Activated CD4-positive, alpha-beta T cell treated with anti-CD3 and anti-CD28 coated beads for 24 hours (primary cell): ENCODE results near the gene SLIT3.

ENCODE experiments used
- DNase-seq, 2 donors: peaks; one replicate each; pipeline ENCODE4 v3.0.0-alpha.2; 2020; ENCODE audit warnings: low read depth in 2 of 2

SLIT3 gene

DNA sequence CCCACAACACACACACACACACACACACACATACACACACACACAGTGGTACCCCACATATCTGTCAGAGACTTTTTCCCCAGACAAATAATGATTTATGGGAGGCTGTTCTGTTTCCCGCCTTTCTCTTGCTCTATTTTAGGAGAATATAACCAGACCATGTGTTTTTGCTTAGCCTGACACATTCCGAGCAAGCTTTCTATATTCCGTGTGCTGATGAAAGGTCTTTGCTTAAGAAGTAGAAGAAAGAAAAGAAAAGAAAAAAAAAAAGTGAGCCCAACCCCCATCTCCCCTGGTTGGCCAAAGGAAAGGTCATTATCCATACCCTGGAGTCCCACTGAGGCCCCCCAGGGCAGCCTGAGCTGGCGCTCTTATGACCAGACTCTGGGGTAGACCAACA lies 338.6 kb downstream of the SLIT3 start:
- no peak for DNase-seq

DNA sequence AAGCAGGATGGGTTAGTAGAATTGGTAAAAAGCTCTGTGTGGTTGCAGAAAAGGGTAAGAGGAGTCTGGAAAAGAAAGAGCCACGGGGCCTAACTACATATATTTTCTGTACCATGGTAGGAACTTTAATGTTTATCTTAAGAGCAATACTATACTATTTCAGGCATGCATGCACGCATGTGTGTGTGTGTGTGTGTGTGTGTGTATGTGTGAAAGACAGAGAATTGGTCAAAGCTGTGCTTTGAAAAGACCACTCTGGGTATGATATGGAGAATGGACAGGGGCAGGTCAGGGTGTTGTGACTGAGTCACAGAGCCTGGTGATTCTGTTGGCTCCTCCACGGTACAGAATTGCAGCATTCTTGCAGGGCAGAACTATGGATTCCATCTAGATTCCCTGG lies 339.3 kb downstream of the SLIT3 start:
- no peak for DNase-seq

DNA sequence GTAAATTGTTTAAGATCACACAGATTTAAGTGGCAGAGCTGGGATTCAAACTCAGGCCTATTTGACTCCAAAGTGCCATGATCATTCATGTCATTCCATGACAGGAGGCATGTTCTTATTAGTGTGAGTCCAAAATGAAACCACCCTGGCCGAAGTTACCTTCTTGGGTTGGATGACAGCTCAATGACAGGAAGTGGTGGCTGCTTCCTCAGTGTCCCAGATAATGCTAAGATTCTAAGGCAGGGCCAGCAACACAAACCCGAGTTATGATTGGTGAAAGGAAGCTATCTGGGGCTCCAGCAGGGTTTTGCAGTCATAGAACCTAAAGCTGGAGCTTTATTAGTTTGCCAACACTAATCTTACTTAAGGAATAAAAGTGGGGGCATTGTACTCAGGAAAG lies 340.4 kb downstream of the SLIT3 start:
- no peak for DNase-seq

DNA sequence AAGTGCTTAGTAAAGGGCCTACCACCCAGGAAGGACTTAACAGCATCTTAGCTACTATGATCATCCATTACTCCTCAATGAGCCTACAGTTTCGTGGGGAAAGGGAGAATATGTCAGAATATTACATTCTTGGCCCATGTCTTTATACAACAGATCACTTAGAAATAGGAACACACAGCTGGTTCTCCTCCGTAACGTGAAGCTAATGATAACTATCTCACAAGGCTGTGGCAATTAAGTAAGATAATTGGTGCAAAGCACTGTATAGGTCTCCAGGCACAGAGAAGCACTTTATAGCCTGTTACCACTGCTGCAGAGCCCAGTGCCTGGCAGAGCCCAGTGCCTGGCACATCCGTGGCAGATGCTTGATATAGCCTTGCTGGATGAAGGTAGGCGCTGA lies 347.6 kb downstream of the SLIT3 start:
- DNase-seq, result no peak

DNA sequence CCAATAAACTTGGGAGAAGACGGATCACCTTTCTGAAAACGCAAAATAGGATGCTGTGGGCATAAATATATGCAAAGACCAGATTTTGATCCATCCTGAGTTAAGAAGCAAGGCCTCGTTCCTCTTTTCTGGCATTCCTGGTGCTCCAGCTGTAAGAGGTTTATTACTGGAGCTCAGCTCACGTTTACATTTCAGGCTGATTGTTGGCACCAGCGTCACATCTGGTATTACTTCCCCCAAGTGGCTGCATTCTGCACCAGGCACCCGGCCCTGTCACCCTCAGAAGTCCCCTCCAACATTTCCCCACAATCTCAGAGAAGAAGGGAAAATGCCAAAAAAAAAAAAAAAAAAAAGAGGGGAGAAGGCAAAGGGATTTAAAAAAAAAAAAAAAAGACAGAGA lies 348.7 kb downstream of the SLIT3 start:
- no peak for DNase-seq

DNA sequence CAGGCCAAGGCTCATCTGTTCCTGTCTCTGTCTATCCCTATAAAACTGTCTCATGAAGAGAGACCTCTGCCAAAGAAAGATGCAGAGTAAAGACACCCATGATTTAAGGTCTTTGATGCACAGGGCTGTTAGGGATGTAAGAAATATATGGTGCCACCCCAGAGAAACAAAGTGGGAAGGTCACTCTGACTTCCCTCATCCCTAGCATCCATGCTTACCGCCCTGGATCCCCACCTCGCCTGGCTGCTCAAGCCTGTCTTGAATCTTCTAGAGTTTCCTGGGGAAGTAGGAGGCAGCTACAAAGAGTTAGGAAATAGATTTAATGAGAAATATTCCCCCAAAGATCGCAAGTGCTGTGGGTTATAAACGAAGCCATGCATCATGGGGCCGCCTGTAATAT lies 349.2 kb downstream of the SLIT3 start:
- no peak for DNase-seq

DNA sequence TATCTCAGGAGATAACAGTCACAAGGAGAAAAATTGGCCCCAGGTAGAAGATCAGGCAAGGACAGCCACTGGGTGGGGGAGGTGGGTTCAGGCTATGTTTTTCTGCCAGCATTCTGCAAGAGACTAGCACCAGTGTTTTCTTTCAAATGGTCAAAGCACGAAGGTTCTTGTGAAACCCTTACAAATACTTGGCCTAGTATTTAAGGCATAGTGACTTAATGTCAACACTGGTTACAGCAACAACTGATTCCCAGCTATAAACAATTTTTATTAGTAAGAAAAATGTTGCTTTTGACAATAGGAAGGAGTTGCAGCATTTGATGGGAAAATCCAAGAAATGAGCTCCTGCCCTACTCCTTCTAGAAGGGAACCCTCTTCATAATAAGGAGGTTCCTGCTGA lies 349.6 kb downstream of the SLIT3 start:
- DNase-seq, result no peak

DNA sequence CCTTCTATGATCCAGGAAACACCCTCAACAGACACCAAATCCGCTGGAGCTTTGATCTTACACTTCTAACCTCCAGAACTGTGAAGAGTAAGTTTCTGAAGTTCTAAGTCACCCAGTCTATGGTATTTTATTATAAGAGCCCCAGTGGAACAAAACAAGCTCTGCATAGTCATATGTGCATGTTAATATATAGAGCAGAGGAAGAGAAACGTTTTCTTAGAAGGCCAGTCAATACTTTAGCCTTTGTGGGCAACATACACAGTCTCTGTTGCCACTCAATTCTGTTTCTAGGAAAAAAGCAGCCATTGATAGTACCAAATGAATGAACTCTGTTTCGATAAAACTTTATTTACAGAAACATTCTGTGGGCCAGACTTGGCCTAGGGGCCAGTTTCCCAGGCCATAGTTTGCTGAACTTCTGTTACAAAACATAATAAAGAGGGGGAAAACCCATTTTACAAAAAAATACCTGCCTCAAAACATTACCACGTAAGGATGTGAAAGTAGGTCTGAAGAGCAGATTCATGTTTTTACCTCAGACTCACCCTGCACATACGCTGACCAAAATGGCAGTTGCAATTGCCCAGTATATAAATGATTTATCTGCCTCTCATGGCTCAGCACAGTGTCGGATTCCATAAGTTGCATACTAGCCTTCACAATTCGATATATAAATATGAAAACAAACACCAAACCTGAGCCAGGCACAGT lies 350.5 kb downstream of the SLIT3 start:
- DNase-seq, result no peak

DNA sequence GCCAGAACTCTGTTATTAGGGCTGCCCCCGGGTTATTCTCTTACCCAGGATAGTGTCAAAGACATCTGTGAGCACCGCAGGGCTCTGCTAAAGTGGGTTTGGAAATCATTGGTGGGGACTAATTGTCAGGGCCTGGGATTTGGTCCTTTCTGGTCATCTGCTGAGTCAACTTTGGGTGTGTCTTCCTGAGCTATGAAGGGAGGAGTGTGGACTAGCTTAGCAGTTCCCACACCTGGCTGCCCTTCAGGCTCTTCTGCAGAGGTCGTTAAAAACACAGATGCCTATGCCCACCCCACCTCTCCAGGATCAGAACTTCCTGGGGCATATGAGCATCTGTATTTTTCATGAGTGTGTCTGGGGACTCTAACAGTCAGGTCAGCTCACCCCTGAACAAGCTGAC lies 352.2 kb downstream of the SLIT3 start:
- DNase-seq, result no peak

DNA sequence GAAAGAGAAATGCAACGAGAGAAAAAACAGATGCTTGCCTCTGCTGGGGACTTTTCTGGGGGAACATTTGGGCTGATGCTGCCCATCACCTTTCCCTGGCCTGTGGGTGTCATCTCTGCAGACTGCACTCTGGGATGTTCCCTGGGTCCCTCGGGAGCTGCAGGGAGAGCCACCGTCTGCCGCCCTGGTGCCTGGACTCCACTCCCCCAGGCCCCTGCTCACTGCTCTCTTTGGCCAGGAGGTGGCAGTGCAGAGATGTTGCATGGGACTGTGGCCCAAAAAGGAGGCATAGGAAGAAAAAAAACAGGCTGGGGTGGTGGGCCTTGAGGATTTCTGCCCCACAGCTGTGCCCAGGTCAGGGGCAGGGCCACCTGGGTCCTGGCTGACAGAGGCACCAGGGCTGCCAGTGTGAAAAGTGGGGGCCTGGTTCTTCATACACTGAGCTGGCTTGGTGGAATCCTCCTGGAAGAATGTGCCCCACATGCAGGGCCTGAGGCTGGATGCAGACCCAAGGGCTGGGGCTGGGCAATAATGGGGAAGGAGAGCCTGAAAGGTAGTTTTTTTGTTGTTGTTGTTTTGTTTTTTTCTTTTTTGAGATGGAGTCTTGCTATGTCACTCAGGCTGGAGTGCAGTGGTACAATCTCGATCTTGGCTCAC lies 353.6 kb downstream of the SLIT3 start:
- DNase-seq, result peak in 1 of 2 donors; percentile 36

DNA sequence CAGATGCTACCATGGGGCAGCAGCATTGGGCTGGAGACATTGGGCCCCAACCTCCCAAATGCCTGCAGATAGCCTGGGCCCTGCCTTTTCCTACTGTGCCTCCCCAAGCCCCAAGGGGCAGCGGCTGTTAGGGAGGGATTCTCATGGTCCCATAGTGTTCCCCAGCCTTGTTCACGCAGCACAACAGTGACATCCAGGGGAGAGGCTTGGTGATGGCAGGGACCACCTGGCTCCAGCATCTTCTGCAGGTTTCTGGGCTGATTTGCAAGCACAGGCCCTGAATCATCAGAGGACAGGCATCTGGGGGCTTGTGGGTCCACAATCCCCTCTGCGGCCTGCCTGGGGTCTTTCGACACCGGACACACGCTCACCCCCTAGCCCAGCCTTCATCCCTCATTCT lies 354.6 kb downstream of the SLIT3 start:
- DNase-seq, result no peak

DNA sequence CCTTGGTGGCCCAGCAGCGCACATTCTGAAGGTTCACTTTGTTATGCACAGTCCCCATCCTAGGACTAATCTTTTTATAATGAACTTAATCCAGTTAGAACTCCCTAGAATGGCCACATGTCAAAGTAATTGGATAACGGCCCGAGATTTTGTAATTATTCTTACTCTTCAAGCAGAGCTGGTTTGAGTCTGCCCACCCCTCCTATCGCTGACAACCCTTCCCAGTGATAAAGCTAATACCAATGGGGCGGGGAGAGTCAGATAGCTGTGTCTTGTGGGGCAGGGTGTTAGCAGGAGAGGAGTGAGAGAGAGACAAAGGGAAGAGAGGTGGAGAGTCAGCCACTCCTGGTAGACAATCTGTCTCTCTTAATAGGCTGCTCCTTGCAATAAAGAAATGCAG lies 356.9 kb downstream of the SLIT3 start:
- DNase-seq, result no peak

DNA sequence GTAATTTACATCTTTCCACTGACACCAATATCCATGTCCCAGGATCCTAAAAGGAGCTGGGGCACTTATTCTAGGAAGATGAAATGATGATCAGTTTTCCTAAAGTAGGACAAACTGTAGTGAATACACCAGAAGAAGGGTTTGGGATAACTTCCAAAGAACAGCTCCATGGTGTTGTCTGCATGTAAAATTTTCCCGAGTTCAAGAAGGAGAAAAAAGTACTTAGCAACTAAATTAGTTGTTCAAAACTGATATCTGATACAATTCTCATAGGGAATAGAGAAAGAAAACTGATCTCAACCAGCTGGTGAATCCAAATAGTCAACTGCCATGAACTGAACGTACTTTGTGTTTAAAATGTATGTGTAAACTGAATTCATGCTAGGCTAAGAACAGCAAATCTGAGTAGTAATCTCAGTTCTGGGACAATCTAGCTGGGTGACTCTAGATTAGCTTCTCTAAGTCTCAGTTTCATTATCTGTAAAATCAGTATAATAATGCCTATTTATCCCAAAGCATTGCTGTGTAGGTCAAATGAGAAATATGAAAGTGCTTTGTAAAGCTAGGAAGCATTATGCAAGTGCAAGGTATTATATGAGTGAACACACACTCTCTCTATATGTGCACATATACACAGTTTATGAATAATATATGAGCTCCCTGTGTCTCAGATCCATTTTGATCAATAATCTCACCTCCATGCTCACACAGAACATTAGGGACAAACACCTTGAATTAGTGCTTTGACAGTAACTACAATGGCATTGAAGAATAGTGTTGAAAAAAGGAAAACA lies 357.7 kb downstream of the SLIT3 start:
- DNase-seq, result no peak

DNA sequence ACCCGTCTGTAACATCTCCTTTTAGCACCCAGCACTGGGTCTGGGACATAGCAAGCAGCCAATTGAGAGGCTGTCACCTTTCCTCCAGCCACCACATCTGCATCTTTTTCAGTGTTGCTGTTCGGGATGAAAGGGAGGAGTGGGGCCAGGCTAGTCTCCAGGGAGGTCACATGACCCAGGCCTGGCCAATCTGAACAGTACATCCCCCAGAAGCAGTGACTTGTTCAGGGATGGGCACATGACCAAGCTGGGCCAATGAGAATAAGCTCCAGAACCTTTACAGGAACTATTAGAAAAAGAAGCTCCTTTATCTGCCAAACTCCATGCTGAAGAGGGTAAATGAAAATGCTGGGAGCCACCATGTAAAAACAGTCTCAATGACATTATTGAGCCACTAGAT lies 359.0 kb downstream of the SLIT3 start:
- no peak for DNase-seq

DNA sequence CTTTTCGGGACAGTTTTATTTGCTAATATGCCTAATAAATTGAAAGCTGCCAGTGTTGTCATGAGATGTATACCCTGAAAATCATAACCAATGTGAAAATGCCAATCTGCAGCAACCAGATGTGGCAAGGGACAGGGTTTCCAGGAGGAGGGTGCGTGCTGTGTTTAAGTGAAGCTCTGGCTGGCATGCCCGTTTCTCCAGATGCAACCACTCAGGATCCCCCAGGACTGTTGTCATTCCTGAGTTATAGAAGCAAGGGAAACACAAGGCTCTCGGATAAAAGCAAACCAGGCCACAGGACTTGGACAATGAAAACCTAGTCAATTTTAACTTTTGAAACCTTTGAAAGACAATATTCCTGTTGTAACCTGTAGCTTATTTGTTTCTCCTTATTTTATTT lies 360.2 kb downstream of the SLIT3 start:
- DNase-seq, result no peak

DNA sequence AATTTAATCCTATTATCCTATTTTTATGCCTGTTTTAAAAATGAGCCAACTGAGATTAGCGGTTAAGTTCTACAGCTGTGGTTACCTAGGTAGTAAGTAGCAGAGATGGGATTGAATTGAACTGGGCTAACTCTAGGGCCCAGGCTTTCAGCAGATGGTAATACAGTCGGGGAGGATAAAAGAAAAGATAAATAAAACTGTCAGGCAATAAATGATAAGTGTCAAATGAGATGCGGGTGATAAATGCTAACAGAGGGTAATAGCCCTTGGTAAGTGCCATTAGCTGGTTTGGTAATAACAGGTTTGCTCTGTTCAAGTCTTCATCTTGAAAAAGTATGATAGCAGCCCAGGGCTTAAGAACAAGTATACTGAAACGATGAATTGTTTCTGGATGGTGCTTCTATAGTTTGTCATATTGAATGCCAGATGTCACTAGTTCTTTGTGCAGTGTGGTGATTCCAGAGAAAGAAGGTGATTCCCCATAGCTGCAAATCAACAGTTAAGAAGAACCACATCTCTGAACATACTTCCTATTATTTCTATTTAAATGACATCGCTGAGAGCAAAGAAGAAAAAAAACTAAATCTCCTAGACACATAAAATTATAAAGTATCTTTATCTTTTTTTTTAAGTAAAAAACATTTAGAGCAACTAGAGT lies 360.9 kb downstream of the SLIT3 start:
- no peak for DNase-seq

DNA sequence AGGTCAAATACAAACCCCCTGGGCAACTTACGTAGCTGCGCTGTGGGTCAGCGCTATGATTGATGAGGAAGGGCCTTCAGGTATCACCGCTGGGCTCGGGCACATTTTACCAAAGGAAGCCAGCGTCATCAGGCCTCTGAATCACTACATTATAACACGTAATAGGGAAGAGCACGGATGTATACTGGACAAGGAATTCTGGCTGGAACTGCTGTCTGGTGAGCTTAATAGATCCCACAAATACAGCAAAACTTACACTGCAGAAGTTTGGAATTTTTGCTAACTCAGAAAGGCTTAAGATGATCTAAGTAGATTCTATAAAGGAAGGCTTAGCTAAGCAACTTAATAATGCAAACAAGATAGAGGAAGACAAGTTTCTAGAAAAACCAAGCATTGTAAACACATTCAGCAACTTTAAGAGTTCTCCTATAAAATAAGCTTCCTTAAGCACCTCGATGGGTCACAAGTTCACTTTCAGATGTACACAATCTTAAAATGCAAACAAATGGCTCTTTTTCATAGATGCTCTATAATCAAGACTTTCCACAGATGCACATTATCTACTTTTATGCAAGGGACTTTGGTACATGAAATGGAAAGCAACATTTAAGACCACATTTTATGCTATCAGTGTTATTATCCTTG lies 361.7 kb downstream of the SLIT3 start:
- no peak for DNase-seq

DNA sequence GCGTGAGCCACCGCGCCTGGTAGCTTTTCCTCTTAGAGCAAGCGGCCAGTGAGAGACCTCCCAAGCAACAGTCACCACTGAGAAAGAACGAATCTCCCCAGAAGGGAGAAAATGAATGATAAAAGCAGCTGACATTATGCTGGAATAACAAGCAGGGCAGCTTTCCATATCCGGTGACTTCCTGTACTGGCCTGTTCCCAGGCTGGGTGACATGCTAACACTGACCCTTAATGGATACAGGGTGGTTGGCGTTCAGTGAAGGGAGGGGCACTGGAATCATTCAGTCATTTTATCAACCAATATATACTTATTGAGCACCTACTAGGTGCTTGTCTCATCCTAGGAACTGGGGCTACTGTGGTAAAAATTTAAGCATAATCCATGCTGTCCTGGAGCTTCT lies 364.4 kb downstream of the SLIT3 start:
- DNase-seq, result no peak

DNA sequence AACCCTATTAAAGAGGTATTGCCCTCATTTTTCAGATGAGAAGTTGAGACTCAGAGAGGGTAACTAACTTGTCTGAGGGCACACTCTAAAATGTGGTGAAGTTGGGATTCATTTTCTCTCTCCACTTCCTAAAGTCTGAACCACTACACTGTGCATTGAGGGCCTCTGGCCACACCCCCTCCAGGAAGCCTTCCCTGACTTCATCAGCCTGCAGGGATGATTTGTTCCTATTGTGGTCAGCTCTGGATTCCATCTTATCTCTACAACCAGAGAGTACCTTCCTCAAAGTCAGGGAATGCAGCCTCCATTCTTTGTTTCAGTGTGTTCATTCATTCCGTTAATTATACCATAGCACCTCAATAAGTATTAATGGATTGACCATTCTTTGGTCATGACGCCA lies 365.8 kb downstream of the SLIT3 start:
- DNase-seq, result no peak

DNA sequence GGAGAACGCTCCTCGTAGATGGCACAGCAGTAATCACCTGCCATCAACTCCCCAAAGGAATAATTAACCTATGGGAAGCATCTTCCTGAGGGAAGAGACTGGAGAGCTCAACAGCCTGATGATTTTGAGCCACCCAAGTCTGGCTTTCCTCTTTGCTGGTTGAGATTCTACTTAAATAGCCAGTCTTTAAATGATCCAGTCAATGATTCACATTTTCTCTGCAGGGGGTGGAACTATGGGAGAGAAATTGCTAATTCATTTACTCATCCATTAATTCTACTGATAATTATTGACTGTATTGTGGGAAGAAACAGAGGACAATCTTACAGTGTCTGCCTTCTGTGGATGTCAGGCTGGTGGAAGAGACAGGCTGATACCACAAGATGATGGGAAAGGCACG lies 366.8 kb downstream of the SLIT3 start:
- DNase-seq, result no peak

DNA sequence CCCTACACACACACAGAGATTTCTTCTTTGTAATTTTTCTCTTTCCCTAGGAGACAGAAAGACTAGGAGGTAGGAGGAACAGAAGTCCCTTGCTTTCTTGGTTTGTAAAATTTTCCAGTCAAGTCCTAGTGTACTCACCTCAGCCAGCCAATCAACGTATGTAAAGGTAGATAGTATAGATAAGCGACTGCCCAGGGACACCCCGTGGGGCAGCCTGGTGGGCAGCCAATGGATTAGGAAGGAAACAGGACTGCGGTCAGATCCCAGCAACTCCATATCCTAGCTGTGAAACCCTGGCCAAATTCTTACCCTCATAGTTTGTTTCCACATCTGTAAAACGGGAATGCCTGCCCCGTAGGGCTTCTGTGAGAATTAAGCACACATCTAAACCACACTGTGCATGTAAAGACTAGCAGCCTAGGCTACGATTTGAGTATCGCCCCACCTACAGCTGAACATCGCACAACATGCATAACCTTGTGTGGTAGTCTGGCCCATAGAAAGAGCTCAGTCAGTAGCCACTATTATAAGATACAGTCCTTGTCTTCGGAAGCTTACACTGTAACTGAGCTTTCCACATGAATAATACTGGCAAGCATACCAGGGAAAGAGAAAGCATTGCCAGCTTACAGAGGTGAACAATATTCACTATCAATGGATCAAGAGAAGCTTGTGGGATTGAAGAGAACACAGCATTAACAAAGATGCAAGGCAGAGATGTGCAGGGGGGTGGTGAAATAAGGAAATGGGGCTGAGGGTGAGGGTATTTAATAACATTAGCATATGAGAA lies 368.3 kb downstream of the SLIT3 start:
- DNase-seq, result no peak
